GM19324 (cell line): ENCODE results near the gene UEVLD.
"Not testable (repeated sequence)": the region's sequence is repeated elsewhere in the genome, so short reads cannot be mapped to it uniquely, and the experiment has no call there.

Experiments used
- ATAC-seq: cut with Tn5 transposase; IDR thresholded peaks from one replicate; pipeline ENCODE4 v1.9.1; 2021; ENCODE audit warnings: mild to moderate bottlenecking, moderate library complexity; ENCODE audit not compliant: unreplicated experiment, low FRiP score

The UEVLD gene

DNA sequence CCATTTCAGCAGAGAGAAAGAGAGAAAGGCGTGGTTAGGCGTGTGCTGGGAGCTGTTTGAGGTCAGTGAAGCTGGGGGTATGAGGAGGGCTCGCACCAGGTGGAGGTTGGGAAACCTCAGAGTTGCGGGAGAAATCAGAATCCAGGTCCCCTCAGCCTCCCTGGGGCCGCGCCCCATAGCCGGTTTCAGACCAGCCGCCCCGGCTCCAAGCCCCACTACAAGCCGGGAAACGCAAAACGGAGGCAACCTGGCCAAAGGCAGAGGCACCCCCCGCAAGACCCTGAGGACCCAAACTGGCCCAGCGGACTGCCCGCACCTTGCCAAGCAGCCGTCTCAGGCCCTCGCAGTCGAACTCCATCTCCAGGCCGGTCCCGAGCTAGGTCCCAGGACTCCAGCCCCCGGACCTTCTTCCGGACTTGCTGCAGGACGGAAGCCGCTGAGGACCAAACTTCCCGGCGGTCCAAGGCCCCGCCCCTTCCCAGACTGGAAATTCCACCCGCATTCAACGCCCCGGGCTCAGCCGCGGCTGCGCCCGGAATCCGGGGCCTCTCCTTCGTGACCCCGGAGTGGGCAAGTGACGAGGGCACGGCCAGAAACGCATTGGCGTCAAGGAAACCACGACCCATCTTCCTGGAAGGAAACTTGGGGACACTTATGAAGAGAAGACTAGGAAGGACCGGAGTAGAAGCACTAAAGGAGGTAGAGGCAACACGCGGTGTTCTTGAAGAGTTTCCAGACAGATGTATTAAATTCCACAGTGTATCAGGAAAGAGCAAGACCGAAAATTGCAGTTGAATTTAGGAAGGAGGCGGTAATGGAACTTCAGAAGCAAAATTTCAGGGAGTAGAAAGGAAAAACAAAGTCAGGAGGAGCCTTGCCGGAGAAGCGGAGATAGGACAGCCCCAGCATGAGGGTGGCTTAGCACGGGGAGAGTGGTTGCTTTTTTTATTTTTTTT is at the start of gene UEVLD:
Gene UEVLD, minus strand, starts transcription at position 438 of the 956 bp plus-strand sequence. Its CDS starts 80 bp downstream, at position 358.
- ATAC-seq = peak; percentile 77

DNA sequence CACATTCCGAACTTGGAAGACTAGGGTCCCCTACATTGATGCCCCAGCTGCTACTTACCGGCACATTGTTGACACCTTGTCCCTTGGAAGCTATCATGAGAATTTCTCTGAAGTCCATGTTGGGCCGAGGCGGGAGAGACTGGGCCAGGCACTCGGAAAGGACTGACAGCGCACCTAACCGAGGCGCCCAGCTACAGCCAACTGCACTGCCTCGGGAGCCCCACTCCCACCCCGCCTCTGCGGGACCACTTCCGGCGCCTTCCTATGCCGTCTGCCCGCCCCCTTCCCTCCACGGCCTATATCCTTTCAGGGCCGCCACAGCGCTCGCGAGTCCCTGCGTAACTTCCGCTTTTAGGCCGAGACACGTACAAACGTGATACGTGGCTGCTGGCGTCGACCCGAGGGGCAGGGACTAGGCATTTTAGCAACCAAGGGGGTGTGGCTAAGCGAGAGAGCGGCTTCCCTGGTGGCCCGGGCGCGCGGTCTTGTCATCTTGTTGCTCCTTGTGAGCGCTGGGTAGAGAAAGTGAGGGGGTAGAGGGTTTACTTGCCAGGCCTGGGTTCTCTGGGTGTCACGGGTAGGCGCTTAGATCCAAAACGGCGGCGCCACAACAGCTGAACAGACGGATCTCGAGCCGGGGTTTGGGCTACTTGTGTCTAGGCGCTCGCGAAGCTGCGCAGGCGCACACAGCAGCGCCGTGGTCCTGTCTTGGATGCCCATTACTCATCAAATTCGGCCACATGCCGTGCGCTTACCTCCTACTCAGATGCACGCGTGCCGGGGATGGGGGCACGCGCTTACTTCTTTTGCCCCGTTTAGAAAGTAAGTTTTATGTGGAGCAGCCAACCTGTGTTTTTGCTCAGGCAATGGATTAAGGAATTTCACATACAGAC is 45.9 kb upstream of the UEVLD start, which contains the start of gene SPTY2D1:
Gene SPTY2D1, minus strand, starts transcription at position 203 of the 893 bp plus-strand sequence. Its CDS starts 85 bp downstream, at position 118.
- ATAC-seq = peak; percentile 97

DNA sequence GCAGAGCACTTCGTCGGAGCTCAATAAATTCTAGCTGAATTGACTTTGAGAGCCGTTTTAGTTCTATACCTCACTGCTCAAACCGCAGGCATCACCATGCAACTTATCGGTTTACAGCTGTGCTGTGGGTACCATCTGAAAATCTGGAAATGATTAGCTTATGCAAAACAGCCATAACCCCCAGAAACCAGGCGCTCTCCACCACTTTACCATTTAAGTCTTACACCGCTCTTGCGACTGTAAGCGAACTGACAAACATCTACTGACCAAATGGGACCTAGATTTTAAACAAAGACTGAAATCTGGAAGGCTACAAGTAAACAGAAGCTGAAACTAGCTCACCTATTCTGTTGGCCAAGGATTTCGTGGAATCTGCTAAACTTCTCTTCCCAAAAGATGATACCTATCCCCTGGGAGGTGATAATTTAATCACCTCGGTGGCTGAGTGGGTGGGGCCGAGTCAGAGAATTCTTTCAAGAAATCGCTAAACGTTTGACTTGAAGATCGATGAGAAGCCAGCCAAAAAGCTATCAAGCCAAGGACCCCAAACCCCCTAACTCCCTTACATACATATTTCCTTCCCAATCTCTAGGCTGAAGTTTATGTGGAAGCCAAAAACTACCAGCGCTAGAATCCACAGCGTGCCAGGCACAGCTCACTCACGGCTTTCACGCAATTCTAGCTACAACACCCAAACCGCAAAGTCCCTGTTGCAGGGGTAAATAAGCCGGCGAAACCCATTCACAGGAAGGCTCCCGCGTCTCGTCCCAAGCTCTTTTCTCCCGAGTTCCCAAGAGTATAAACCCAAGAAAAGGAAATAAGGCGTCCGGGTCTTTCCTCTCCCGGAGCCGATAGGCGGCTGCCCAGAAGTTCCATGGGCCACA is 45.0 kb upstream of the UEVLD start:
- ATAC-seq = peak; percentile 54

DNA sequence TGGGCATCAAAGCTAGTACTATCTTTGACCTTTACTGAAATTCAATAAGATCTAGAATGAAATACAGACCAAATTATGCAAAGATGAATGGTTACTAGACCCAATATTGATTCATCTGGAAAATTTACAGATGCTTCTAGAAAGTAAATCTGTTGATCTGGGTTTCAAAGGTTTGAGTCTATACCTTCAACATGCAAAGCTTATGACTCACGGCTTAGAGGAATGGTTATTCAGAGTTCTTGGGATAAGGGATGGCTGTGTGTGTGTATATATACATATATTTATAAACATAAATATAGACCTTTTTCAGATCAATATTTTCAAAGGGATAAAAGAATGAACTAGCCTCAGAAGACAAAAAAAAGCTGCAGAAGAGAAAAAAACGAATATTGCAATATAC is 44.3 kb upstream of the UEVLD start:
- ATAC-seq = no peak

DNA sequence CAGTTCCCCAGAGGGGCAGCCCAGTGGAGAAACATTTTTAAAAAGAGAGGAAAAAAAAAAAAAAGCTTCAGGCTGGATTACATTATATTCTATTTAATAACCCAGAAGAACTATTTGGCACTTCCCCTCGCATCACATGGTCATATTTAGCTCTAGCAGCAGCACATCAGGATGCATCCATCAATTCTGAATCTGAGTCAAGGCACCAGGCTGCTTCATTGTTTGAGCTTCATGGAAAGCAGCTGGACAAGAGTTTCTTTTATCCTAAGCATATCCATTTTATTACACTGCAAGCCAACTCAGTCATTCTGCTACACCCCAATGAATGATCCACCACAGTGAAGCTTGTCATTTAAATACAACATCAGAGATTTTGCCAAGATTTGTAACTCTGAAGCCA is 35.6 kb upstream of the UEVLD start:
- no peak for ATAC-seq

DNA sequence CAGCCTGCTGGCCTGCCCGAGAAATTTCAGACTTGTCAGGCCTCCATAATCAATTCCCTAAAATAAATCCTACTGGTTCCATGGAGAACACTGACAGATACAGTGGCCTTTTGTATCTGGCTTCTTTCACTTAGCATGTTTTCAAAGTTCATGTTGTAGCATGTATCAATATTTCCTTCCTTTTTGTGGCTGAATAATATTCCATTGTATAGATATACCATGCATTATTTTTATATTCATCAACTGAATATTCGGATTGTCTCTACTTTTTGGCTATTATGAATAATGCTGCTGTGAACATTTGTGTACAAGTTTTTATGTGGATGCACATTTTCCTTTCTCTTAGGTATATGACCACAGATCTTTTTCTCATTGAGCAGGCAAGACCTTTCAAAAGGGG is 35.2 kb upstream of the UEVLD start:
- ATAC-seq = no peak

DNA sequence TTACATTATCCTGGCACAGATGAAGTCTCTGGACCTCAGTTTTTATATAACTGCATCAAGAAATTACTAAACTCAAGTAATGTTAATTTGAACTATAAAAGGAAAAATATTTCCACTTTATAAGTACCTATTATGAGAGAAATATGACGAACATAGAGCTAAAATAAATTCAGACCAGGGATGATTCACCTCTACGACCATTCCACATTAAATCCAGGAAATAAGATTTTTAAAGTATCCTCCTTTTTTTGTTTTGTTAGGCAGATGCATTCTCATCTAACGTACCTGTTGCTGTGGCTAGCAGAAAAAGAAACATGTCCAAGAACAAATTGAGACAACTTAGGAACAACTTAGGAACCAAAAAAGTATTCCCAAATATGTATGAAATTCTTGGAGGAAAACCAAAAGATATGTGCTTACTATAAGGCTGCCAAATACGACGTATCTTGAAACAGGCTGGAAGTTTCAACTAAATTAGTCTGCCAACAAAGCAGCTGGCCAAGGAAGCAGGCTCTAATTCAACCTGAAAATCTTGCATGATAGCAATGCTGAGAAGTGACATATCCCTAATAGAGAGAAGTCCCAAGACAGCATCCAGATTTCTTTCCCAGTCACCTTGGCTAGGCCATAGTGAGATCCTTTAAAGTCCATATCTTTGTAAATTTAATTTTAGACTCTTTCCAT is 29.9 kb upstream of the UEVLD start:
- ATAC-seq = no peak

DNA sequence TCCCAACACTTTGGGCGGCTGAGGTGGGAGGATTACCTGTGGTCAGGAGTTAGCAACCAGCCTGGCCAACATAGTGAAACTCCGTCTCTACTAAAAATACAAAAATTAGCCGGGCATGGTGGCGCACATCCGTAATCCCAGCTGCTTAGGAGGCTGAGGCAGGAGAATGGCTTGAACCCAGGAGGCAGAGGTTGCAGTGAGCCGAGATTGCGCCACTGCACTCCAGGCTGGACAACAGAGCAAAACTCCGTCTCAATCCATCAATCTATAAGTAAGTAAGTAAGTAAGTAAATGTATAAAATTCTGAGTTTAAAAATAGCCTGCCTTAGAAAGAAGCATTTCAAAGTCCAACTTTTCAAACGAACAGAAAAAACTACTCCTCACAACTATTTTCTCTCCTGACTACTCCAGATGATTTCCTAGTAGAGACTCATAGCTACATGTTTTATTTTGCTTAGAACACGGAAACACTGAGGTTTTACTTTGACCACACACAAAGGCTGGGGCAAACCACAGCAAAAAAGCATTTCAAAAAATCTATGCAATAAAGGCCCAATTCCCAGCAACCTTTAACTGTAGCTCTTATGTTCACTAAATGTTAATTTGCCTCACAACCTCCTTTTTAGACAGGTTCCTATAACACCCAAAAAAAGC is 29.3 kb upstream of the UEVLD start:
- ATAC-seq = no peak

DNA sequence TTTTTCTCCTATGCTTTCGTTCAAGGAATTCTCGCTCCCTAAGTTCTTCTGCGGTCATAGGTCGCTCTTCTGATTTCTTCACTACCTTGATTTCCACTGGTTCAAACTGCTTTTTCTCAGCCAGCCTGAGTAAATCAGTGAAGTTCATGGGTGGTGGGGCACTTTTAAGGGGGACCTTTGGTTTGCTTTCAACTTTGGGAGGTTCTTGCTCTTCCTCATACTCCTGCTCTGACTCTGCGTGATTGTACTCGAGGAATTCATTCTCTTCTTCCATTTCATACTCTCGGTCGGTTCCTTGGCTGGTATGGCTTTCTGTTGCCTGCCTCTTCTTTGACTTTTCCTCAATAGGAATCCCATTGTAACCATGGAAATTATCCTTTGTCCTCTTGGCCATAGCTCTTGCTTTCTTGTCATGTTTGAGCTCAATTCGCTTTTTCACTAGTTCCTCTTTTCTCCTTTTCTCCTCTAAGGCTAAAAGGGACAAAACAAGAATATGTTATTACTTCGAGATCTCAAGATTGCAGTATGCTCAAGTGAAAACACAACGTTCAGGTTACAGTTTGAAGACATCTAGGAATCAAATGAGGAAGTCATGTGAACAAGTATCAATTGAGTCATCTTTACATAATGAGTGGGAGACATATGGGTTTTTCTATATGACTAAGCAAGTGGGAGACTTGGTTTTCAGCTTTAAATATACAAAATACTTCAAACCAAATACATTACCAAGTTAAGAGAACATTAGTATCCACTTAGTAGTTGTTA is 27.3 kb upstream of the UEVLD start:
- ATAC-seq = no peak

DNA sequence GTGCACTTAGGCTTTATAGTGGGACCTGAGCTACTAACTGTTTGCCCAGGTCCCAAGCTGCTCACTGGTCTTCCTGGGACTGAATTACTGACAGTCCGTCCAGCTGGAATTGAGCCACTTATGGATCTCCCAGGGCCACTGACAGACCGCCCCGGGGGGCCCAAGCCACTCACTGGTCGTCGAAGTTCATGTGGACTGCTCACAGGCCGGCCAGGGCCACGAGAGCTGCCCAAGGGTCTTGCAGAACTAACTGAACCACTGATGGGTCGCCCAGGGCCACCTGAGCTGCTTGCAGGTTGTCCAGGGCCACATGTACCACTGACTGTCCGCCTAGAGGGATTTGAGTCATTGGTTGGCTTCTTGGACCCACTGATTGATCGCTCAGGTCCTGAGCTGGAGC is 26.1 kb upstream of the UEVLD start:
- no peak for ATAC-seq

DNA sequence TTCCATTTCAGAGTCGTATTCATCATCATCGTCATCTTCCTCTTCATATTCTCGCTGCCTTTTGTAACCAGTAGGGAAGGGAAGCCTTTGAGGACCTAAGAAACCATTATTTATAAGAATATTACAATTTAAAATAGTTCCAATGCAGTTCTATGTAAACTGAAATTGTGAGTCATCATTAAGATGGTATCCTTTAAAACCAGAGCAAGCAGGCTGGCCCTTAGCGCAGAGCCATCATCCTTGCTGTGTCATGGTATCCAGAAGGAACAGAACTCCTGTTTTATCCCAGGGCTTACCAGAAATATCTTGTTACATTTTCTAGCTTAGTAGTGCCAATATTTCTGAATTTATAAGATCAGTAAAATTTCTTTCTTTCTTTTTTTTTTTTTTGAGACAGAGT is 23.9 kb upstream of the UEVLD start:
- ATAC-seq = no peak

DNA sequence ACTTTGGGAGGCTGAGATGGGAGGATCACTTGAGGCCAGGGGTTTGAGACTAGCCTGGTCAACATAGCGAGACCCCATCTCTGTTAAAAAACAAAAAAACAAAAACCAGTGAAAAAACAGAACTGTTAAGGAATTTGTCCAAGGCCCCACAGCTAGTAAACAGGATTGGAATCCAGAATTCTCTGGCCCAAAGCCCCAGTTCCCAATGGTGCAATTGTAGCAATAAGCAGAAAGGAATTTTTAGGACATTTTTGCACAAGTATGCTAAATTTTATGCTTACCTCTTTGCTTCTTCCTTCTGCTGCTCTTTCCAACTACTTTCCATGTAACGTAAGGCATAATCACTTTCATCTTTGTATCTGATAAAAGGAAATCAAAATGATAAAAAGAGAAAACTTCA is 22.7 kb upstream of the UEVLD start:
- ATAC-seq = no peak

DNA sequence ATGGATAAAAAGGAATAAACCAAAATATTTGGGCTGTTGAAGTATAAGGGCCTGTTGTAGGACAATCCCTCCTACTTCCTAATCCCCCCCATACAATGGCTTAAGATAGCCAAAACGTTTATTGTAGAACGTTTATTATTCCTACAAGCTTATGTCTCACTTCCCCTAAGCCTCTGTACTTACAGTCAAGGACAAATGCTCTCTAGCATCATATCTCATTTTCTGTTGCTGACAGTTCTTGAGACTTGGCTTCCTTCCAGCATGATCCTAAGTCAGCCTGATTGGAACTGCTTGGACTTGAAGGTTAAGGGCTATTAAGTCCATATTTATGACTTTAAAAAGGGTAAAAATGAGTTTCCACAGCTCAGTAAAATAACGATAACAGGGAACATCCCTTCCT is 19.8 kb upstream of the UEVLD start:
- ATAC-seq = no peak

DNA sequence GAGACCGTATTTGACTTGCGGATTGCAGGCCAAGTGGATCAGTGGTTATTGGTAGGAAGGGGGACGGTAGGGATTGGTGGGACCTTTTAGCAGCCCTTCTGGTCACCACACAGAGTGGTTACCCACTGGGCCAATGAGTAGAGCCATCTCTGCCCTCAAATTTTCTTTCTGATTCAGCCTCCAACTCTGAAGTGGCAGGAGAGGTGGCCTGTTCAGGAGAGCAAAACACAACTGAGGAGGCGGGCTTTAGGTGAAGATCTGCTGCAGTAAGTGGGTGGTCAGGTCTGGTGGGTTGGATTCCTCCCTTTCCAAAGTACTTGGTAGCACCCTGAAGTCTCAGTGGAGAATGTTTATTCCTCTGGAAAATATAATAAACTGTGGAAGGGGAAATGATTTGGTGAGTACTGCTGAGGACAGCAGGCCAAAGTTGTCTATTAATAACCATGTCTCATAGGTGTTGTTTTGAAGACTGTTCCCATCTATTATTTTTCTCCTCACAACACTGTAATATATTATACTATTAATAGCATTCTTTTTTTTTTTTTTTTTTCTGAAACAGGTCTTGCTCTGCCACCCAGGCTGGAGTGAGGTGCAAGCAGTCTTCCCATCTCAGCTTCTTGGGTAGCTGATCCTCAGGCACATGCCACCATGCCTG is 12.5 kb upstream of the UEVLD start:
- no peak for ATAC-seq

DNA sequence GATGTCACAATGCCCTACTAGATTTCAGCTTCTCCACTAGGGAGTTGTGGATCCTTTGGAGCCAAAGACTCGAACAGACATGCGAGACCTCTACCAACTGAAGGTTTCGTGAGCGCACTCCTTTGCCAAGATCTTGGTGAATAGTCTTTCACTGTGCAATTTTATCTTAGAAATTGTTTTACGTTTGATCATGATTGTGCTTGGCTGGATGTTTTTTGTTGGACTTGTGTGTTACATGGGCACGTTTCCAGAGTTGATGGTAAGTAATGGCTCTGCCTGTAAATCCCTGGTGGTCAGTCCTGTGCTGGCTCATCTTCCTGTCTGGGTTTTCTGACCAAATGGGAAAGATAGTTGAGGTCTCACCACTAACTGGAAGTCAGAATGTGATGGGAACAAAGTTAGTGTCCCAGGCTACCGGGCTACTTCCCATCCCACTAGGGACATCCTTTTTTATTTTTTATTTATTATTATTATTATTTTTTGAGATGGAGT is 11.3 kb upstream of the UEVLD start, which contains the start of gene MISFA:
Gene MISFA, plus strand, starts transcription at position 51 of the 492 bp plus-strand sequence. Its CDS starts 140 bp downstream, at position 191.
- no peak for ATAC-seq

DNA sequence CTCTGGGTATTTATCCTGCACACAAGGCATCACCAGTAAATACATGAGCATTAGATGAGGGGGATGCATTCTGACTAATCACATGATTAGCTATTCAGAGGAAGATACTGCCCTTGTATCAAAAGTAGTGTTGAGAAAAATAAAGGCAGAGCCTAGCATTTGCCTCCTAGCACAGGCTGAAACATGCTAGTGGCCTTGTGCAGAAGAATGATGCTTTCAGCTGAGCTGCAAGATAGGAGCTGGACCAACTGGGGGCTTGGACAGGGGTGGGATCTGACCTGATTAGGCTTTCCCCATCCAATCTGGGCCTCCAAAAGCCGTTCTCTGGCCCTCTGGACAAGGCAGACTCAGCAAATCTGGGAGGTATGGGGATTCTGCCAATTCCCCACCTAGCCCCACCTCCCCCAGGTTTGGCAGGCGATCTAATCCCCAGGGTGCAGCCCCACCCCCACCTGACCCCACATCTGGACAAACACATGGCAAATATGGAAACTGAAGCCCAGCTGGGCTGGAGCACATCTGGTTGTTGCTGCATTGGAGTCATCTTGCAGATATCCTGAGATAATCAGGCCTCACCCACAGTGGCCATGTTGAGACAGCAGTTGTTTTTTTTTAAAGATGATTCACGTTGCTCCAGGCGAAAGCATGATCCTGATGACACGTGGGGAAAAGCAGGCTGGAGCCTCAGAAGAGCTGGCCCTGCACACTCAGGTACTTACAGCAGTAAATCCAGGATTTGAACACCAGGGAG is 6.6 kb upstream of the UEVLD start:
- ATAC-seq = no peak

DNA sequence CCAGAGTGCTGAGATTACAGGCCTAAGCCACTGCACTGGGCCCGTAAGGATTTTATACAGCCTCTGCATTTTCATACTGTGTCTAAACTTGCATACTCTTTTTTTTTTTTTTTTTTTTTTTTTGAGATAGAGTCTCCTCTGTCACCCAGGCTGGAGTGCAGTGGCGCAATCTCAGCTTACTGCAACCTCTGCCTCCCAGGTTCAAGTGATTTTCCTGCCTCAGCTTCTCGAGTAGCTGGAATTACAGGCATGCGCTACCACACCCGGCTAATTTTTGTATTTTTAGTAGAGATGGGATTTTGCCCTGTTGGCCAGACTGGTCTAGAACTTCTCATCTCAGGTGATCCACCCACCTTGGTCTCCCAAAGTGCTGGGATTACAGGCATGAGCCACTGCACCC is 5.6 kb upstream of the UEVLD start:
- ATAC-seq = not testable (repeated sequence)
